Epithelial cell of esophagus (primary cell): Measurements from ENCODE around the gene CPEB2.

Source experiments
- DNase-seq: peaks from one replicate; pipeline ENCODE4 v3.0.0; 2010; ENCODE audit warnings: low read depth
- H3K4me3 ChIP-seq: 2 replicates; pipeline ENCODE4 v1.5.1; 2011; ENCODE audit warnings: mild to moderate bottlenecking, low read length, control low read depth
- CTCF ChIP-seq: IDR thresholded peaks from 2 replicates; pipeline ENCODE4 v1.5.1; 2011; ENCODE audit warnings: low read depth, mild to moderate bottlenecking, low read length, control low read depth, inconsistent platforms; ENCODE audit not compliant: insufficient read depth; ENCODE audit errors: missing control alignments

CPEB2 gene

DNA sequence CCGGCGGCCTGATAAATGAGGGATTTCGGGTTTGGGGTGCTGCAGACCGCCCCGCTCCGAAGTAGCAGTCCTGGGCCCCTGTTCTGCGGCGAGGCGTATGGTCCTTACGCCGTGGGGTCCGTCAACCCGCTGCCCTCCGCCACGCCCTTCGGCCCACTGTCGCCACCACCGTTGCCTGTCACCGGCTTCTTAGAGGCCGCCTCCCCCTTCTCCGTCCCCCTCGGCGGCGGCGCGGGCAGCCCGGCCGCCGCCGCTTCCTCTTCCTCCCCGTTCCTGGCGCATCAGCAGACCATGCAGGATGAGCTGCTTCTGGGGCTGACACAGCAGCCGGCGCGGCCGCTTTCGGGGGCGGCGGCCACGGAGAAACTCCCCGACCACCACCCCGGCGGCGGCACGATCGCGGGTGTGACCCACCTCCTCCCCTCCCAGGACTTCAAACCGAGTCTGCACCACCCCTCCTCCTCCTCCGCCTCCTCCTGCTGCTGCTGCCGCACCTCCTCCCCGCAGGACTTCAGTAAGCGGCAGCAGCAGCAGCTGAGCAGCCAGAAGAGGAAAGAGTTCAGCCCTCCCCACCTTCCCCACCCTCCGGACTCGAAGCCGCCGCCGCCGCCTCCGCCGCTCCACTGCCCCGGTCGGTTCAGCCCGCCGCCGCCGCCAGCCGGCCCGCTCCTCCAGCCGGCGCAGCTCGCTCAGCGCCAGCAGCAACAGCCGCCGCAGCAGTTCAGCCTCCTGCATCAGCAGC, 549 bp downstream of the CPEB2 start:
- no peak for TF ChIP-seq CTCF
- peak; percentile 88 for DNase-seq

GRCh38 chr4:15003401-15003890, 1.2 kb downstream of the CPEB2 start:
- peak overlapping the region; percentile 70 for H3K4me3 ChIP-seq
- DNase-seq = peak; percentile 43
- no peak for TF ChIP-seq CTCF

More for the DNA sequence above, 549 bp downstream of the CPEB2 start:
- peak overlapping the region; percentile 70 for H3K4me3 ChIP-seq

DNA sequence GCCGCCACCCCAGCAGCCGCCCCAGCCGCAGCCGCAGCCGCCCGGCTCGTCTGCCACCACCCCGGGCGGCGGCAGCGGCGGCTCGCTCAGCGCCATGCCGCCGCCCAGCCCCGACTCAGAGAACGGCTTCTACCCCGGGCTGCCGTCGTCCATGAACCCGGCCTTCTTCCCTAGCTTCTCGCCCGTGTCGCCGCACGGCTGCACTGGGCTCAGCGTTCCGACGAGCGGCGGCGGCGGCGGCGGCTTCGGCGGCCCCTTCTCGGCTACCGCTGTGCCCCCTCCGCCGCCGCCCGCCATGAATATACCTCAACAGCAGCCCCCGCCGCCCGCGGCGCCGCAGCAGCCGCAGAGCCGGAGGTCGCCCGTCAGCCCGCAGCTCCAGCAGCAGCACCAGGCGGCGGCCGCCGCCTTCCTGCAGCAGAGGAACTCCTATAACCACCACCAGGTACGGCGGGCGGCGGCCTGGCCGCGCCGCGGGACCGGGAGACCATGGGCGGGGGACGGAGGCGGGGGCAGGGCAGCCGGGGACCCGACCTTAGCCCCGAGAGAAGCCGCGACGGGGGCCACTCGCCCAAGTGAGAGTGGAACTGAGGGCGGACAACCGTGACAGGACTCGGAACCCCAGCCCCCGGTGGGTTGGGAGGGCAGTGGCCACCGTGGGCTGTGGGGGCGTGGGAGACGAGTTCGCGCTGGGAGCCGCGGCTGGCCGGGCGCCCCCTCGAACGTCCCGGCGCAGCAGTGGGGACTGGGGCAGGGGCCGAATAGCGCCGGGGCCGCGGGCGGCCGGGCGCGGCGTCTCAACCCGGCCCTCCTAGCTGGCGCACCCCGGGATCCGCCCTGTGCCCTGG, 1.8 kb downstream of the CPEB2 start:
- peak; percentile 42 for DNase-seq
- H3K4me3 ChIP-seq = peak overlapping the region; percentile 70
- TF ChIP-seq CTCF = no peak

GRCh38 chr4:15004739-15005301, 2.5 kb downstream of the CPEB2 start:
- TF ChIP-seq CTCF = no peak
- DNase-seq = peak; percentile 78
- H3K4me3 ChIP-seq = peak overlapping the region; percentile 70

GRCh38 chr4:15005474-15006115, 3.3 kb downstream of the CPEB2 start:
- peak overlapping the region; percentile 70 for H3K4me3 ChIP-seq
- DNase-seq = no peak
- TF ChIP-seq CTCF = no peak

- DNase-seq = peak; percentile 41
- H3K4me3 ChIP-seq = peak overlapping the region; percentile 70
- peak; percentile 56 for TF ChIP-seq CTCF
Measured at GRCh38 chr4:15006416-15007024, 4.2 kb downstream of the CPEB2 start.
